Superior temporal gyrus (tissue), 1 donor: ENCODE measurements around the gene LRP1.

Experiments used
- DNase-seq: peaks from one replicate; pipeline ENCODE4 v3.0.0-alpha.2; 2016; ENCODE audit errors: extremely low spot score

LRP1 gene

DNA sequence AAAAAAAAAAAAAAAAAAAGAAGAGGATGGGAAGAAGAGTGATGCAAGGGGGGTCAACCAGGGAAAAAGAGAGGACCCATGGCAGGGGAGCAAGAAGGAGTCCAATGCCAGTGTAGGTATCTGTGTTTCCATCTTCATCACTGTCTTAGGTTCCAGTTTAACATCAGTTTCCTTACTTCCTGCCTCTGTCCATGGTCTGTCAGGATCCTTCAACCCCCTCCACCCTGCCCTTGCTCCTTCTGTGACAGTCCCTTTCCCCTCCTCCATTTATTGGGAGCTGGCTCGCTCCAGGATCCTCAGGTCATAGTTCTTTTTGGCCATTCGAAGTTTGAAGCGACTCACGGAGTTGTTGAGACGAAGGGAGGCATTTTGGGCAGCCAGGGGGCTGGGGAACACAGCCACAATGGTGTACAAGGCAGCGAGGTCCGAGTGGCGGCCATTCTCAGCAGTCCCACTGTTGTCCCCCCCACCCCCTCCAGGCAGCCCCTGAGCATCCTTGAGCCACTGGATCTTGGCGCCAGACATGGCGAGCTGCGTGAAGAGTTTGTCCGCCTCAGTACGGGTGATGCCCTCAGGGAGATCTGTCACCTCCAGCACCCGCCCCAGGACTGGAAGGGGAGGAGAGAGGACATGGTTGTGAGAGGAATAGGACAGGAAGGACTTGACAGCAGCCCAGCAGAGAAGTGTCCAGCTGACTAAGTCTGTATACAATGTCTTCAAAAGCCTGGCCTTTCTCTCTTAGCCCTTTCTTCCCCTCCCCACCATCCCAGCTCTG, 126.4 kb downstream of the LRP1 start:
- DNase-seq = no peak

DNA sequence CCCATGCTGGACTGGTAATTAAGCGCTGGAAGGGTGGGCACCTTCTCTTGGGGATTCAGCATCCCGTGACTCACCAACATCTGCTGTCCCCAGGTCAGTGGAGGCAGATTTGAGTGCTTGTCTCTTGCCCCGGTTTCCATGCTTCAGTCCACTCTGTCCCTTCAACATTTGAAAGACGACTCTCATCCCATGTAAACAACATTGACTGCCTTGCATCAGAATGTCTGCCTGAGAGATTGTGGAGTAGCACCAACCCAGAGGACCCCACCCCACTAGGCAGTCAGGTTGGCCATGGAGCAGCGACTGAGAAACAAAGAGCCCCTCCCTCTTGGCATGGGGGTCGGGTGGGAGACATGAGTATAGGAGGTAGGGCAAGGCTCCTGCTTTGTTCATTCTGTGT, 127.6 kb downstream of the LRP1 start:
- no peak for DNase-seq

- DNase-seq = no peak
These were observed 131.0 kb downstream of the LRP1 start for GRCh38 chr12:57258977-57259970.

- no peak for DNase-seq
These were observed 132.1 kb downstream of the LRP1 start for GRCh38 chr12:57260366-57260765.

GRCh38 chr12:57261428-57261865, 133.2 kb downstream of the LRP1 start:
- no peak for DNase-seq

- no peak for DNase-seq
These were observed 134.0 kb downstream of the LRP1 start for GRCh38 chr12:57262126-57262822.
